H9 (cell line): Measurements from ENCODE around the gene TRIM34. TPM values are rescaled to one million over a fixed set of nuclear protein-coding genes. Genes with fewer than 3 reads are reported as not detected.

Source experiments
- DNase-seq: peaks from one replicate; pipeline ENCODE4 v3.0.0-alpha.2; 2017
- H2AFZ ChIP-seq: one replicate; pipeline ENCODE4 v1.6.1; 2013; ENCODE audit warnings: mild to moderate bottlenecking, low read length, control low read depth, moderate library complexity
- H2AK5ac ChIP-seq: 2 replicates; pipeline ENCODE4 v1.6.1; 2013; ENCODE audit warnings: low read length, control low read depth, mixed read lengths; ENCODE audit not compliant: insufficient read length
- H2BK120ac ChIP-seq: one replicate; pipeline ENCODE4 v1.6.1; 2013; ENCODE audit warnings: low read depth, mild to moderate bottlenecking, low read length, control low read depth, inconsistent platforms; ENCODE audit not compliant: poor library complexity, severe bottlenecking
- H2BK12ac ChIP-seq: 2 replicates; pipeline ENCODE4 v1.6.1; 2013; ENCODE audit warnings: low read length, control low read depth, mixed read lengths, low read depth; ENCODE audit not compliant: insufficient read length
- H2BK15ac ChIP-seq: 2 replicates; pipeline ENCODE4 v1.6.1; 2013; ENCODE audit warnings: low read depth, low read length, control low read depth
- H2BK20ac ChIP-seq: one replicate; pipeline ENCODE4 v1.6.1; 2013; ENCODE audit warnings: low read depth, mild to moderate bottlenecking, low read length, control low read depth, inconsistent platforms; ENCODE audit not compliant: poor library complexity, severe bottlenecking
- H2BK5ac ChIP-seq: 2 replicates; pipeline ENCODE4 v1.6.1; 2013; ENCODE audit warnings: low read length, control low read depth, mixed read lengths; ENCODE audit not compliant: insufficient read length
- H3K14ac ChIP-seq: 2 replicates; pipeline ENCODE4 v1.6.1; 2013; ENCODE audit warnings: low read length, control low read depth; ENCODE audit not compliant: insufficient read depth
- H3K18ac ChIP-seq: 2 replicates; pipeline ENCODE4 v1.6.1; 2013; ENCODE audit warnings: low read depth, mild to moderate bottlenecking, mixed read lengths, low read length, control low read depth; ENCODE audit not compliant: insufficient read length
- H3K23ac ChIP-seq: 2 replicates; pipeline ENCODE4 v1.6.1; 2013; ENCODE audit warnings: low read length, control low read depth, mixed read lengths, low read depth; ENCODE audit not compliant: insufficient read length
- H3K23me2 ChIP-seq: 2 replicates; pipeline ENCODE4 v1.6.1; 2013; ENCODE audit warnings: low read depth, mild to moderate bottlenecking, mixed read lengths, low read length, control low read depth; ENCODE audit not compliant: insufficient read length, poor library complexity, severe bottlenecking
- H3K27ac ChIP-seq: 2 replicates; pipeline ENCODE4 v1.5.1; 2013; ENCODE audit warnings: low read length, control low read depth, mixed read lengths, low read depth; ENCODE audit not compliant: insufficient read length
- H3K27me3 ChIP-seq: 2 replicates; pipeline ENCODE4 v1.6.1; 2013; ENCODE audit warnings: low read length, control low read depth, inconsistent platforms; ENCODE audit not compliant: insufficient read depth
- H3K4ac ChIP-seq: 2 replicates; pipeline ENCODE4 v1.6.1; 2013; ENCODE audit warnings: low read depth, mild to moderate bottlenecking, control low read depth, inconsistent platforms, low read length, moderate library complexity
- H3K4me1 ChIP-seq: 2 replicates; pipeline ENCODE4 v1.6.1; 2013; ENCODE audit warnings: low read length, control low read depth, inconsistent platforms; ENCODE audit not compliant: insufficient read depth
- H3K4me2 ChIP-seq: 2 replicates; pipeline ENCODE4 v1.6.1; 2013; ENCODE audit warnings: low read length, control low read depth, mixed read lengths; ENCODE audit not compliant: insufficient read length, insufficient read depth
- H3K56ac ChIP-seq: 2 replicates; pipeline ENCODE4 v1.6.1; 2013; ENCODE audit warnings: low read depth, mild to moderate bottlenecking, mixed read lengths, low read length, control low read depth; ENCODE audit not compliant: insufficient read length
- H3K79me1 ChIP-seq: 2 replicates; pipeline ENCODE4 v1.6.1; 2013; ENCODE audit warnings: low read depth, mild to moderate bottlenecking, moderate library complexity, low read length, control low read depth, inconsistent platforms; ENCODE audit not compliant: insufficient read depth, poor library complexity, severe bottlenecking
- H3K79me2 ChIP-seq: 2 replicates; pipeline ENCODE4 v1.6.1; 2013; ENCODE audit warnings: low read length, control low read depth, inconsistent platforms; ENCODE audit not compliant: insufficient read depth
- H3K9ac ChIP-seq: 2 replicates; pipeline ENCODE4 v1.6.1; 2013; ENCODE audit warnings: low read length, control low read depth, mixed read lengths; ENCODE audit not compliant: insufficient read length; ENCODE audit errors: extremely low read depth
- H3K9me3 ChIP-seq: one replicate; pipeline ENCODE4 v1.6.1; 2013; ENCODE audit warnings: low read depth, low read length, inconsistent platforms; ENCODE audit not compliant: control insufficient read depth
- H3T11ph ChIP-seq: one replicate; pipeline ENCODE4 v1.6.1; 2013; ENCODE audit warnings: mild to moderate bottlenecking, low read length, control low read depth, inconsistent platforms
- H4K20me1 ChIP-seq: one replicate; pipeline ENCODE4 v1.6.1; 2013; ENCODE audit not compliant: control insufficient read depth, insufficient read length, insufficient read depth
- H4K5ac ChIP-seq: 2 replicates; pipeline ENCODE4 v1.6.1; 2013; ENCODE audit warnings: low read depth, mild to moderate bottlenecking, mixed read lengths, low read length, control low read depth; ENCODE audit not compliant: insufficient read length
- H4K8ac ChIP-seq: replicated peaks from 2 replicates; pipeline ENCODE4 v1.6.1; 2013; ENCODE audit warnings: low read length, control low read depth, mixed read lengths, low read depth; ENCODE audit not compliant: insufficient read length
- H4K91ac ChIP-seq: 2 replicates; pipeline ENCODE4 v1.6.1; 2013; ENCODE audit warnings: low read depth, mild to moderate bottlenecking, moderate library complexity, mixed read lengths, low read length, control low read depth; ENCODE audit not compliant: insufficient read length
- H3K27ac Mint-ChIP-seq, 3 experiments: 2 replicates in 2 of 3; 3 replicates in 1 of 3; pipeline ENCODE4 v1.8.0; 2020 to 2021; ENCODE audit warnings: mixed read lengths in 3 of 3, mild to moderate bottlenecking in 1 of 3, moderate library complexity in 1 of 3
- H3K27me3 Mint-ChIP-seq: 2 replicates; pipeline ENCODE4 v1.8.0; 2021; ENCODE audit warnings: low read depth, mild to moderate bottlenecking, moderate library complexity, mixed read lengths
- H3K36me3 Mint-ChIP-seq, 3 experiments: 2 replicates in 2 of 3; 3 replicates in 1 of 3; pipeline ENCODE4 v1.8.0; 2020 to 2021; ENCODE audit warnings: low read depth in 3 of 3, mixed read lengths in 3 of 3; ENCODE audit not compliant: insufficient read depth in 1 of 3
- H3K4me1 Mint-ChIP-seq, 2 experiments: 2 replicates each; pipeline ENCODE4 v1.8.0; 2020; ENCODE audit warnings: mixed read lengths in 2 of 2
- H3K4me3 Mint-ChIP-seq, 2 experiments: 2 replicates in 1 of 2; 3 replicates in 1 of 2; pipeline ENCODE4 v1.8.0; 2020 to 2021; ENCODE audit warnings: mild to moderate bottlenecking in 2 of 2, mixed read lengths in 2 of 2, moderate library complexity in 1 of 2
- H3K9me3 Mint-ChIP-seq, 2 experiments: 2 replicates in 1 of 2; 3 replicates in 1 of 2; pipeline ENCODE4 v1.8.0; 2020; ENCODE audit warnings: mild to moderate bottlenecking in 2 of 2, mixed read lengths in 2 of 2, moderate library complexity in 1 of 2
- CTCF ChIP-seq: fragments of 200-600 bp; sonication (generic); conservative IDR thresholded peaks from 3 replicates; pipeline ENCODE4 v1.8.0; 2021; ENCODE audit warnings: antibody characterized with exemption, mild to moderate bottlenecking
- WGBS: extraction: QIAGEN DNeasy Blood & Tissue Kit; methylation state at CpG from one replicate; pipeline ENCODE4 v1.1.7; 2013; ENCODE audit warnings: missing lambda C conversion rate, low lambda C conversion rate, mixed read lengths; ENCODE audit not compliant: insufficient read length; ENCODE audit errors: extremely low coverage; 5-methylcytosine and 5-hydroxymethylcytosine counted together
- total RNA-seq: library from RNA; stranded (reverse); gene quantifications from 2 replicates; pipeline ENCODE4 v1.2.1, GENCODE V29; 2021

Gene TRIM34
- total RNA-seq, 1 experiment from 2014 or later: 0.59 TPM

GRCh38 chr11:5691964-5692361 is 67.2 kb downstream of the TRIM34 start:
- Histone ChIP-seq H4K91ac (no peak overlapping the region), H3K27me3 (no peaks in the 10 kb centered on the region), H3K9ac (no peak overlapping the region), H4K8ac (no peak overlapping the region), H3K4ac (no peak overlapping the region), H3K23ac (no peak overlapping the region), H3K23me2 (peaks cover 8% of the 10 kb centered on the region), H2AK5ac (no peak overlapping the region), H2BK20ac (no peak overlapping the region), H3T11ph (no peak overlapping the region), H3K79me2 (peaks cover 3% of the 10 kb centered on the region; the same call in 1 of the 2 replicates), H3K4me2 (no peak overlapping the region), H3K18ac (no peak overlapping the region), H3K14ac (no peak overlapping the region), H2BK15ac (no peak overlapping the region), H4K5ac (no peak overlapping the region), H2BK5ac (no peak overlapping the region), H4K20me1 (no peaks in the 10 kb centered on the region), H3K56ac (no peak overlapping the region), H2BK12ac (no peak overlapping the region), H2BK120ac (no peak overlapping the region), H3K79me1 (no peaks in the 10 kb centered on the region), H3K9me3 (no peaks in the 10 kb centered on the region), H3K4me1 (no peaks in the 10 kb centered on the region; the same call in 1 of the 2 replicates), H2AFZ (no peak overlapping the region), H3K27ac (no peak overlapping the region)
- H3K27ac Mint-ChIP-seq: no peak overlapping the region
- WGBS: no CpG with 5 or more reads among the region's 3 CpGs
- H3K27me3 Mint-ChIP-seq: no peaks in the 10 kb centered on the region
- H3K4me3 Mint-ChIP-seq: peak overlapping the region in 1 of 2 experiments; percentile 22; a peak in 2 of 5 replicates
- H3K36me3 Mint-ChIP-seq: peaks cover 4 to 37% (median 35%) of the 10 kb centered on the region in 3 experiments; a peak in 6 of 7 replicates
- no peak for DNase-seq
- H3K9me3 Mint-ChIP-seq: peaks cover 0 to 4% of the 10 kb centered on the region in 2 experiments; a peak in 2 of 5 replicates
- H3K4me1 Mint-ChIP-seq: peaks cover 33 to 45% of the 10 kb centered on the region in 2 experiments
- TF ChIP-seq CTCF: no peak

Other genes with a start within 250 kb of the TRIM34 start
- not detected in 2 replicates for gene OR51M1, start 241.2 kb upstream of the TRIM34 start, total RNA-seq
- gene OR51Q1, start 202.9 kb upstream of the TRIM34 start, total RNA-seq: not detected in 2 replicates
- gene OR51I1, start 183.5 kb upstream of the TRIM34 start, total RNA-seq: not detected in 2 replicates
- not detected in 2 replicates for gene OR51I2, start 175.7 kb upstream of the TRIM34 start, total RNA-seq
- gene OR52D1, start 136.3 kb upstream of the TRIM34 start, total RNA-seq: not detected in 2 replicates
- not detected in 2 replicates for gene UBQLN3, start 115.0 kb upstream of the TRIM34 start, total RNA-seq
- gene UBQLNL, start 108.3 kb upstream of the TRIM34 start, total RNA-seq: not detected in 2 replicates
- gene OR52H1, start 76.5 kb upstream of the TRIM34 start, total RNA-seq: not detected in 2 replicates
- gene OR52B6, start 44.1 kb upstream of the TRIM34 start, total RNA-seq: not detected in 2 replicates
- 14.1 and 17.9 TPM in 2 replicates for gene TRIM6, start 28.4 kb upstream of the TRIM34 start, total RNA-seq
- gene TRIM5, start 60.1 kb downstream of the TRIM34 start, total RNA-seq: 21.3 and 21.5 TPM in 2 replicates
- gene TRIM22, start 64.8 kb downstream of the TRIM34 start, total RNA-seq: 78.6 and 79.9 TPM in 2 replicates
- not detected in 2 replicates for gene OR56B1, start 111.4 kb downstream of the TRIM34 start, total RNA-seq
- not detected in 2 replicates for gene OR52N4, start 129.2 kb downstream of the TRIM34 start, total RNA-seq
- gene OR52N5, start 158.4 kb downstream of the TRIM34 start, total RNA-seq: not detected in 2 replicates
- not detected in 2 replicates for gene OR52N1, start 166.3 kb downstream of the TRIM34 start, total RNA-seq
- gene OR52N2, start 183.9 kb downstream of the TRIM34 start, total RNA-seq: not detected in 2 replicates
- not detected in 2 replicates for gene OR52E6, start 216.9 kb downstream of the TRIM34 start, total RNA-seq
- not detected in 2 replicates for gene OR52E8, start 232.7 kb downstream of the TRIM34 start, total RNA-seq